ENCODE results near the gene ABLIM3. TPM values are rescaled to one million over a fixed set of nuclear protein-coding genes. Genes with fewer than 3 reads are reported as not detected.

Gene ABLIM3
- total and polyA plus RNA-seq, 2 of the 13 experiments (the other 11 are each of a cell fraction or from before 2014, with no cell fraction given), result 0.53 to 6.3 TPM

GRCh38 chr5:149123211-149123610 is 18.1 kb upstream of the ABLIM3 start:
- Histone ChIP-seq H3K9ac (ENCODE audit: insufficient read depth, low read depth, low read length) (no peak overlapping the region), H3K27ac (ENCODE audit: extremely low read length, insufficient read depth, low read length) (no peak overlapping the region), H3K36me3 (replicated peaks in 1 of 2; ENCODE audit: control insufficient read depth in 1 of 2, insufficient read depth in 2 of 2, low read length in 2 of 2) (no peaks in the 10 kb centered on the region), H4K20me1 (ENCODE audit: insufficient read depth, low read length) (no peaks in the 10 kb centered on the region), H3K4me1 (ENCODE audit: insufficient read depth, low read length) (no peaks in the 10 kb centered on the region), H3K27me3 (ENCODE audit: control insufficient read depth in 1 of 2, insufficient read depth in 2 of 2, low read length in 2 of 2) (peaks cover 0 to 5% of the 10 kb centered on the region in 2 experiments; a peak in 2 of 5 replicates), H3K4me3 (replicated peaks in 1 of 3; ENCODE audit: insufficient read depth in 1 of 3, low read depth in 2 of 3, low read length in 3 of 3) (no peak overlapping the region), H2AFZ (ENCODE audit: low read length) (no peak overlapping the region), H3K4me2 (ENCODE audit: low read depth, low read length) (no peak overlapping the region; the same call in 1 of the 2 replicates), H3K9me3 (ENCODE audit: low read length) (no peaks in the 10 kb centered on the region), H3K79me2 (ENCODE audit: insufficient read depth, low read length) (no peaks in the 10 kb centered on the region)
- no peak for TF ChIP-seq SIN3A (IDR thresholded peaks at IDR 0.05; ENCODE audit: borderline replicate concordance, low read depth, low read length)
- no peak for TF ChIP-seq KLF15 (CRISPR knock-in tag; IDR thresholded peaks at IDR 0.05; ENCODE audit: borderline replicate concordance)
- TF ChIP-seq, protein P1, sequence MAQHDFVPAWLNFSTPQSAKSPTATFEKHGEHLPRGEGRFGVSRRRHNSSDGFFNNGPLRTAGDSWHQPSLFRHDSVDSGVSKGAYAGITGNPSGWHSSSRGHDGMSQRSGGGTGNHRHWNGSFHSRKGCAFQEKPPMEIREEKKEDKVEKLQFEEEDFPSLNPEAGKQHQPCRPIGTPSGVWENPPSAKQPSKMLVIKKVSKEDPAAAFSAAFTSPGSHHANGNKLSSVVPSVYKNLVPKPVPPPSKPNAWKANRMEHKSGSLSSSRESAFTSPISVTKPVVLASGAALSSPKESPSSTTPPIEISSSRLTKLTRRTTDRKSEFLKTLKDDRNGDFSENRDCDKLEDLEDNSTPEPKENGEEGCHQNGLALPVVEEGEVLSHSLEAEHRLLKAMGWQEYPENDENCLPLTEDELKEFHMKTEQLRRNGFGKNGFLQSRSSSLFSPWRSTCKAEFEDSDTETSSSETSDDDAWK (CRISPR knock-in tag; IDR thresholded peaks at IDR 0.05), result no peak
- no peak for TF ChIP-seq NR2C2 (CRISPR knock-in tag; IDR thresholded peaks at IDR 0.05; ENCODE audit: borderline replicate concordance)
- no peak for TF ChIP-seq GATAD2A (CRISPR knock-in tag; IDR thresholded peaks at IDR 0.05)
- TF ChIP-seq ATM (IDR thresholded peaks at IDR 0.05; ENCODE audit: borderline replicate concordance), result no peak
- no peak for TF ChIP-seq ZNF441 (CRISPR knock-in tag; IDR thresholded peaks at IDR 0.05; ENCODE audit: borderline replicate concordance)
- no peak for TF ChIP-seq GPN1 (CRISPR knock-in tag; IDR thresholded peaks at IDR 0.05; ENCODE audit: borderline replicate concordance)
- ChIA-PET POLR2A (no interaction called here), CTCF (ENCODE audit: low intra/inter-chr PET ratio, low total read pairs) (no interaction called here)
- ATAC-seq (no peak), DNase-seq (ENCODE audit: low spot score) (no peak), FAIRE-seq (no peak)
- intact Hi-C loops (cut with micrococcal nuclease; ENCODE audit: unreplicated experiment), result loop anchor here (10.0 kb wide), 1 partner anchor 452 kb away; no protein-coding TSS in a partner anchor
- in situ Hi-C loops (cut with HindIII; ENCODE audit: extremely low pct_ligation_motif_present, low pct_unique_long_range_greater_than_20kb), result no loop called here
- BruUV-seq (replicated peaks), result no TSS peak
- 0% methylated on average over 3 of the region's 9 CpGs for WGBS (ENCODE audit: low lambda C conversion rate)
